Endothelial cell of umbilical vein (primary cell): ENCODE results near the gene PGD.

Source experiments
- CTCF ChIP-seq, 2 donors: IDR thresholded peaks; 1 replicate in 1 of 2; 2 replicates in 1 of 2; pipeline ENCODE4 v1.5.1; 2011; ENCODE audit warnings: low read length in 2 of 2, mild to moderate bottlenecking in 2 of 2, moderate library complexity in 2 of 2, control low read depth in 1 of 2, inconsistent platforms in 1 of 2, low read depth in 1 of 2; ENCODE audit not compliant: insufficient read depth in 1 of 2; ENCODE audit errors: extremely low read depth in 1 of 2
- EZH2 ChIP-seq: IDR thresholded peaks from 2 replicates; pipeline ENCODE4 v1.6.1; 2012; ENCODE audit warnings: borderline replicate concordance, low read depth, mild to moderate bottlenecking, moderate library complexity, low read length, inconsistent platforms; ENCODE audit not compliant: severe bottlenecking
- FOS ChIP-seq: IDR thresholded peaks from 2 replicates; pipeline ENCODE4 v1.6.1; 2011; ENCODE audit warnings: mild to moderate bottlenecking, low read length, moderate library complexity, borderline replicate concordance; ENCODE audit not compliant: insufficient read depth
- GATA2 ChIP-seq: IDR thresholded peaks from 2 replicates; pipeline ENCODE4 v1.7.0; 2011; ENCODE audit warnings: low read depth, mild to moderate bottlenecking, moderate library complexity, mixed read lengths, low read length; ENCODE audit not compliant: insufficient read length, insufficient read depth
- JUN ChIP-seq: IDR thresholded peaks from 2 replicates; pipeline ENCODE4 v1.6.1; 2011; ENCODE audit warnings: borderline replicate concordance, low read depth; ENCODE audit not compliant: insufficient read length, insufficient read depth
- MAX ChIP-seq: IDR thresholded peaks from 2 replicates; pipeline ENCODE4 v1.6.1; 2011; ENCODE audit not compliant: insufficient read depth, insufficient read length
- MYC ChIP-seq: IDR thresholded peaks from one replicate; pipeline ENCODE4 v1.6.1; 2011; ENCODE audit warnings: mild to moderate bottlenecking, low read depth, low read length
- POLR2A ChIP-seq: IDR thresholded peaks from 2 replicates; pipeline ENCODE4 v1.6.1; 2012; ENCODE audit warnings: low read depth, mild to moderate bottlenecking, control low read depth, low read length
- POLR2AphosphoS5 ChIP-seq: IDR thresholded peaks from 2 replicates; pipeline ENCODE4 v1.6.1; 2012; ENCODE audit warnings: low read depth, mild to moderate bottlenecking, control low read depth, low read length, moderate library complexity; ENCODE audit not compliant: insufficient read depth

- TF ChIP-seq CTCF (IDR thresholded peaks at IDR 0.05; ENCODE audit: extremely low read depth in 1 of 2, insufficient read depth in 1 of 2, low read depth in 1 of 2, low read length in 2 of 2) (no peak), POLR2A (no peak), MAX (no peak), EZH2 (no peak), POLR2AphosphoS5 (no peak), MYC (no peak), JUN (no peak), GATA2 (no peak), FOS (no peak)
These were observed 68.2 kb downstream of the PGD start for GRCh38 chr1:10467078-10467477.
